AG08396 (cell line): ENCODE measurements around the gene PLOD1.
A peak's percentile ranks its signal among the peaks of the same experiment; 100 is the strongest.
"Not testable (repeated sequence)": the region's sequence is repeated elsewhere in the genome, so short reads cannot be mapped to it uniquely, and the experiment has no call there.

Experiments used
- DNase-seq: peaks from one replicate; pipeline ENCODE4 v3.0.0; 2012; ENCODE audit warnings: low spot score, mixed read lengths

The PLOD1 gene

DNA sequence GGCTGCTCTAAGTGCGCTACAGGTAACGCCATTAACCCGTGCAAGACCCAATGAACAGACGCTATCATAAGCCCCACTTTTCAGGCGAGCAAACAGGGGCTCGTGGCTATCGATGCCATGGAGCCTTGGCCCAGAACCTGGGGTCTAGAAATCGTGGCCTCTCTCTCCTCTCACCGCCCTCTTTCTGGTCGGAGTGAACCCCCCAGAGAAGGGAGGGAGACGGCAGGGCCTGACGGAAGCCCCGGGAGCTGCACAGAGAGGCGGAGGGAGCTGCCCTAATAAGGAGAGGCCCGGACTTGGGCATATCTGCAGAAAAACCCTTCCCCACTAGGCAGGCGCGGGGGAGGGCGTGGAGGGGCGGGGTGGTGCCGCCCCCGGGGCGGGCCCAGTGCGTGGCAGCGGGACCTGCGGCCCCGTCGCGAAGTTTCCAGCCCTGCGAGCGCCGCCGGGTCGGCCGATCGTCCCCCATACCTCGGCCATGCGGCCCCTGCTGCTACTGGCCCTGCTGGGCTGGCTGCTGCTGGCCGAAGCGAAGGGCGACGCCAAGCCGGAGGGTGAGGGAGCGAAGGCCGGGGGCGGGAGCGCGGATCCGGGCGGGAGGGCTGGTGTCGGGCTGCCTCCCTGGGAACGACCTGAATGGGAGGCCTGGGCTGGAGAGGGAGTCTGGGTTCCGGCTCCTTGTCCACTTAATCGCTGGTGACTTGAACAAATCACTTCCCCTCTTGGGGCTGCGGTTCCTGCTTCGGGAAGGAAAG is at the start of gene PLOD1:
Gene PLOD1 (plus strand): TSS at position 416 of the 755 bp plus-strand sequence. CDS start 63 bp downstream, at position 479.
- peak; percentile 95 for DNase-seq

DNA sequence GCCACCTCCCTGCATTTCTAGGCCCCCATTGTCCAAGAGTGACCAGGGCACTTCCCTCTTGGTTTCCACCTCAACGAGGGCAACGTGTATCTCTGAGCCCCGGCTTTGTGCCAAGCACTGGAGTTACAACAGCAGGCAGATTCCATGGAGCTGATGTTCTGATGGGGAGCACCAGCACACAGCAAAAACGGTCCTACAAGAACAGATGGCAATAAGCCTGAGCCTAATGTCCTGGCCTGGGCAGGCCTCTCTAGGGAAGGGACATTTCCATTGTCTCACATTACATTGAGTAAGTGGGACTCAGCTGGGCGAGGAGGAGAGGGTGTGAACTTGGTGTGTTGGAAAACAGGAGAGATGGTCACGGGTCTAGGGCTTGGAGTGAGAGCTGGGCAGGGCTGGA is 48.6 kb upstream of the PLOD1 start:
- no peak for DNase-seq

DNA sequence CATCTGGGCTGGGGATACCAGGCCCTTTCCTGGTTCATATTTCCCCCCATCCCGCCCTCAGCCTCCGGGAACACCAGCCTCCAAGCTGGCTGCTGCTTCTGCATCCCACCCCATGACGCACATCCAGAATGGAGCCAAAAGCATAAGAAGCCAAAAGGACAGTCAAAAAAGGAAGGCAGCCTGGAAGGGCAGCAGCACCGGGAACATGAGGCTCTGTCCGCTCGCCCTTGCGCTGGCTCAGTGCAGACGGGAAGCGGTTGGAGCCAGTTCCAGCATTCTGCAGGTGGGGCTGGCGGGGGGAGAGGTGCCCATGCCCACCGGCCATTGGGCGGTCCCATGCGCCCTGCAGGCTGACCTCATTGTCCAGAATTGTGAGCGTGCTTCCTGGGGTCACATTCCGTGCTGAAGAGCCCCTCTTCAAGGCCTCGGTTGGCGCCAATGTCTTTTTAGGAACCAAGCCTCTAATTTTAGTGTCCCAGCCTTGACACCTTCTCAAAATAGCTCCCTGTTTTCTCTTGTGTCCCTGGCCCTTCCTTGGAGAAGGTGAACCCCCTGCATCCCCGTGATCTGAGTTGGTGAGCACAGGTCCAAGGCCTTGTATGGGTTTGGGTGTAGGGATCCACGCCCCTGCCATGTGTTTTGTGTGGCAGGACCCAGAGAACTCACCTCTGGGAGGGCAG is 47.4 kb upstream of the PLOD1 start:
- DNase-seq: no peak

DNA sequence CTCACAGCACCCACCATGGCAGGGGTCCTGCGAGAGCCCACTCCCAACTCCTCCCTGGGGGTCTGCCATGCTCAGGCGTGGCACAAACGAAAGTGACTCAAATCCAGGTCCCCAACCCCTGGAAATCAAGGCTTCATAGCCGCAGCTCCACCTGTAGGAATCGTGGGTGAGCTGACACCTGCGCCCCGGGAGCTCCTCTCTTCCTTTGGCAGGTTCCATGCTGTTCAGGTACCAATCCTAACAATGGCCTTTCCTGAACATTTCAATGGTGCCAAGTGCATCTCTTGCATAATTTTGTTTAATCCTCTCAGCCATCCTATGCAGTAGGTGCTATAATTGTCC is 46.9 kb upstream of the PLOD1 start:
- no peak for DNase-seq

DNA sequence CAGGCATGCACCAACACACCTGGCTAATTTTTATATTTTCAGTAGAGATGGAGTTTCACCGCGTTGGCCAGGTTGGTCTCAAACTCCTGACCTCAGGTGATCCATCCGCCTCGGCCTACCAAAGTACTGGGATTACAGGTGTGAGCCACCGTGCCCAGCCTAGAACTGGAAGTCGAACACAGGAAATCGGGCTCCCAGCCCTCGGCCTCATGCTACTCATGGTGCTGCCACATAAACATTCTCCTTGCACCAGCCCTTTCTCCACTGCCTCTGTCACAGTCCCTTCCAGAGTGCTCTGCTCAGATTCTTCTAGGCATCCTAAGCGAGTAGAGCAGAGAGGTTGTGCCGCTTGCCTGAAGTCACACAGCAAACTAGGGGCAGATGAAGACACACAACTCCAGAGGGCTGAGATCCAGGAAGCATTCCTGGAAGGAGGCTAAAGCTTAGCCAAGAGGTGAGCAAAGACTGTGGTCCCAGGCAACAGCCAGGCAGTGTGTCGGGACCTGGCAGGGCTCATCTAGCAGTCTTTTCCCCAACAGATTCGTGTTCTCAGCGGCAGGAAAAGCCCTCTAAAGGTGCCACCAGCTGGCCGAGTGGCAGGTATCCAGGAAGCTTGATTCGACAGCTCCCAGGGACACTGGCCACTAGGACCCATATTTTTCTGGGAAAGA is 46.2 kb upstream of the PLOD1 start:
- no peak for DNase-seq

DNA sequence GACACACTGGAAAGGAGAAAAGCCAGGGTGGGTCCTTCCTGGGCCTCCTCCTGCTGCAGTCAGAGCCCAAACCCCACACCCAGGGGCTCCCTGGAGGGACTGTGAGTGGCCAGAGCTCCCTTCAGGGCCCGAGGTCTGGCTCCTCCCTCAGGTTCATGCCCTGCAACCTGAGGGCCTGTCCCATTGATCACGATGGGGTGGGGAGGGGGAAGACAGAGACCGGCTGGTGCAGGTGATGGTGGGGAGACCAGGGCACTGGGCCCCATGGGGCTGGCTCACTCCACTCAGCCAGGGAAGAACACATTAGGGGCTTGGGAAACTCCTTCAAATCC is 45.7 kb upstream of the PLOD1 start:
- DNase-seq: no peak

DNA sequence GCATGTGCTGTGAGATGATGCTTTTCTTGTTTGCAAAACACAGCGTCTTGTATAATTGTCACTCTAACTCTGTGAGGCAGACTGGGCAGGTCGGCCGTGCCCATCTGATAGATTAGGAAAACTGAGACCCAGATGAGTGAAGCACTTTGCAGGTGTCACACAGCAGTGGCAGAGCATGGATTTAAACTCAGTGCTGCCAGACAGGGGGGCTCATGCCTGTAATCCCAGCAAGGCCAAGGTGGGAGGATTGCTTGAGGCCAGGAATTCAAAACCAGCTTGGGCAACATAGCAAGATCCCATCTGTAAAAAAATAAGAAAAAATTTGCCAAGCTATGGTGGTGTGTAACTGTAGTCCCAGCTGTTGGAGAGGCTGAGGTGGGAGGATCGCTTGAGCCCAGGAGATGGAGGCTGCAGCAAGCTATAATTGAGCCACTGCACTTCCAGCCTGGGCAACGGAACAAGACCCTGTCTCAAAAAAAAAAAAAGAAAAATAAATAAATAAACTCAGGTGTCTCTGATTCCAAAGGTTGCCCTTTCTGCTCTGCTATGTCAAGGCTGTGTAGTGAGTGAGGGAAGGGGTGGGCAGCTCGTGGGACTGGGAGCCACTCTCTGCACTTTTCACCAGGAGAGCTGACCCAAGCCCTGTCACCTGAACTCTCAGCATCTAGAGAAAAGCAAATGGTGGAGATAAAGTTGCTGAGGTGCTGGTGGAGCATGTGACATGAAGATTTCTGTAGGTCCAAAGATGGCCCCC is 42.9 kb upstream of the PLOD1 start:
- DNase-seq: no peak

DNA sequence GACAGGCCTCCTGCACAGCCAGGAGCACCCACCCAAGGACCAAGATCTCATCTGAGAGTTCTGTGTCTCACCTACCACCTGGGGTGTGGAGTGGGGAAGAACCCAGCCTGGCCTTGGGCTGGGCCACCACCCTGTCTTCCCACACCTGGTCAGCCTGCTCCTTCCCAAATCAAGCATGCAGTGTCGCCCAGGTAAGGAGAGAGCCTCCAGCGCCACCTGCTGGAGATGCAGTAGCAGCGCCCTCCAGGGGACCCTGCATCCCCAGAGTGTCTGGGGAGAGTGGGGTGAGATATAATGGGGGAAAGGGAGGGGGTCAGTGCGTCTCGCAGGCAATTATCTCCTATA is 40.6 kb upstream of the PLOD1 start:
- DNase-seq: peak; percentile 80

DNA sequence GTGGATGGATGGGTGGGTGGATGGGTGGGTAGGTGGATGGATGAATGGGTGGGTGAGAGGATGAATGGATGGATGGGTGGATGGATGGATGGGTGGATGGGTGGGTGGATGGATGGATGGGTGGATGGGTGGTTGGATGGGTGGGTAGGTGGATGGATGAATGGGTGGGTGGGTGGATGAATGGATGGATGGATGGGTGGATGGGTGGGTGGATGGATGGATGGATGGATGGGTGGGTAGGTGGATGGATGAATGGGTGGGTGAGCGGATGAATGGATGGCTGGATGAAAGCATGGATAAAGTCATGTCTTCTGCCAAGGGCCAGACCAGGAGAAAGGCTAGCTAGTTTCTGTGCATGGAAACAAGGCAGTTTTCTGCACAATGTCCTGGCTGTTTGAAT is 40.0 kb upstream of the PLOD1 start:
- not testable (repeated sequence) for DNase-seq

DNA sequence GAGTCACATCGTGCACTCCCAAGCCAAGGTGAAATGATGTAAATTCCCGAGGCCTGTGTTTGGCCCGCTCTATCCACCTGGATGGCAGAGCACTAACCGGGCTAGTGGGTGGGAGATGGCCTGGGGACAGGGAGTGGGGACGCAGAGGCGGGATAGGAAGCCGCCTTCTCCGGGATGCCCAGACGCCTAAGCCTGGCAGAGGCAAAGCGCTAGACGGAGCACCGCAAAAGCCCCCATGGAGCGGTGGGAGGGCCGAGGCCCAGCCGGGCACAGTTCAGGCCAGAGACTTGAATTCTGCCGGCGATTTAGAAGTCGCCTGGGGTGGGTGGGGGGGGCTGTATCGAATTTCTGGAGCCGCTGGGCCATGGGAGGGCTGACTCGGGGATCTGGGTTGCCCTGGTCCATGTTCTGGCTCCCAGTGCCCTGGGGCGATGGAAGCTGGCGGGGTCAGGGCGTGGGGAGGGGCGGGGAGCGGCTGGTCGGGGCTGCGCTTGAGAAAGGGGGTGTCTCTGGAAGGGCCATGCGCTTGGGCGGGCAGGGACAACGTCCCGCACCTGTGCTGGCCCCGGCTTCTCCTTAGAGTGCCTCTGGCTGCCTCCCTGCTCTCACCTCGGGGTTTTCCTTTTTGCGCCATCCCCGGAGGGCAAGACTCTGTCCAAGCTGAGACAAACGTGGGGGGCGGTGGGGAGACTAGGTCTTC is 36.3 kb upstream of the PLOD1 start:
- DNase-seq: no peak

DNA sequence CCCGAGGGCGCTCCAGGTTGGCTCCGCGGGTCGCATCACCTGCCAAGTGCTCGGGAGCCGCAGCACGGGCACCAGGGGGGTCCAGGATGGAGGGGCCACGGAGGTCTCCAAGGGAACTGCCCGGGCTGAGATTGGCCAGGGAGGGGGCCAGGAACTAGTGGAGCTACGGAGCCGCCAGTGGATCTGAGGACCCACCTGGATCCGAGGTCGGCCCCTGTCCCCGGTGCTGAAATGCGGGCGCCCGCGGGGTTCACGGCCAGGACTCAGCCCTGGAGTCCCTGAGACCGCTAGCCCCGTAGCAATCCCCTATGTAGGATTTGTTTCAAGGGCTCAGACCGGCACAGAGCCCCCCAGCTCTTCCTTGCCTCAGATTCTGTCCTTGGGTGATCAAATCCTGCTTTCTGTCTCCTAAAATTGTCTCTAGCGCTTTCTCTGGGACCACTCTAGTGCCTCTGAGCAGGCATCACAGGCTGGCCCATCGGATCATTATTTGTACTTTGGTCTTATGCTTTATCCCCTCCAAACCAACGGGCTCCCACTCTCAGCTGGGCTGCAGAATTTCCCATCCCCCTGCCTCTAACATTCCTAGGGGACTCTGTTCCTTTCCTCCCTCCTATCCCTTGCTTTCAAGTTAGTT is 35.6 kb upstream of the PLOD1 start:
- no peak for DNase-seq

DNA sequence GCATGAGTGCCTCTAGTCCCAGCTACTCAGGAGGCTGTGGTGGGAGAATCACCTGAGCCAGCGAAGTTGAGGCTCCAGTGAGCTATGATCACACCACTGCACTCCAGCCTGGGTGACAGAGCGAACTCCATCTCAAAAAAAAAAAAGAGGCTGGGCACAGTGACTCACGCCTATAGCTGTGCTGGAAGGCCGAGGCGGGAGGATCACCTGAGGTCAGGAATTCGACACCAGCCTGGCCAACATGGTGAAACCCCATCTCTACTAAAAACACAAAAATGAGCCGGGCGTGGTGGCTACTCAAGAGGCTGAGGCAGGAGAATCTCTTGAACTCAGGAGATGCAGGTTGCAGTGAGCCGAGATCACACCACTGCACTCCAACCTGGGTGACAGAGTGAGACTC is 33.1 kb upstream of the PLOD1 start:
- not testable (repeated sequence) for DNase-seq

DNA sequence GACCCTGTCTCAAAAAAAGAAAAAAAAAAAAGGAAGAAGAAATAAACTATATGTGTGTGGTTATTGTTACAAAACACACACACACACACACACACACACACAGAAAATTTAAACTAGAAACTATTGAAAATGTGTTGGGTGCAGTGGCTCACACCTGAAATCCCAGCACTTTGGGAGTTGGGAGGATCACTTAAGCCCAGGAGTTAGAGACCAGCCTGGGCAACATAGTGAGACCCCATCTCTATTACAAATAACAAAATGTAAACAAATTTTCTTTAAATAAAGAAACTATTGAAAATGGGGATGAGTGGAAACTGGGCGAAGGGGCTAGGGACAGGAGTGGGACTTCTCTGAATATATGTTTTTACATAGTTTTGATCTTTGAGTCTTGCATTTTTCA is 31.3 kb upstream of the PLOD1 start:
- no peak for DNase-seq

DNA sequence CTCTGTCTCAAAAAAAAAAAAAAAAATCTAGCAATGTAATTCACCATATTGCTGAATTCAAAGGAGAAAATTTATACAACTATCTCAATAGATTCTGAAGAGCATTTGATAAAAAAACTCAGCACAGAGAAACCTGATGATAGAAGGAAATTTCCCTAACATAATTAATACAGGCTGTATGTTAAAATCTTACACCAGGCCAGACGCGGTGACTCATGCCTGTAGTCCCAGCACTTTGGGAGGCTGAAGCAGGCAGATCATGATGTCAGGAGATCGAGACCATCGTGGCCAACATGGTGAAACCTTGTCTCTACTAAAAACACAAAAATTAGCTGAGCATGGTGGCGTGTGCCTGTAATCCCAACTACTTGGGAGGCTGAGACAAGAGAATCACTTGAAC is 30.4 kb upstream of the PLOD1 start:
- DNase-seq: not testable (repeated sequence)

DNA sequence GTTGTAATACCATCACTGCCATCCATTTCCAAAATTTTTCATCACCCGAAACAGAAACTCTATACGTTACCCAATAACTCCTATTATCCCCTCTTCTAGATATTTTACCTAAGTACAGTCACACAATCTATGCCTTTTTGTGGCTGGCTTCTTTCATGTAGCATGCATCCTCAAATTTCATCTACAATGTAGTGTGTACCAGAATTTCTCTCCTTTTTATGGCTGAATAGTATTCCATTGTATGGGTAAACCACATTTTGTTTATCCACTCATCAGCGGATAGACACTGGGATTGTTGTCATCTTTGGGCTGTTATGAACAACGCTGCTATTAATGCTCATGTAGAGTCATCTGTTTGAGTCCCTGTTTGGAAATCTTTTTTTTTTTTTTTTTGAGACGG is 29.5 kb upstream of the PLOD1 start:
- DNase-seq: no peak

DNA sequence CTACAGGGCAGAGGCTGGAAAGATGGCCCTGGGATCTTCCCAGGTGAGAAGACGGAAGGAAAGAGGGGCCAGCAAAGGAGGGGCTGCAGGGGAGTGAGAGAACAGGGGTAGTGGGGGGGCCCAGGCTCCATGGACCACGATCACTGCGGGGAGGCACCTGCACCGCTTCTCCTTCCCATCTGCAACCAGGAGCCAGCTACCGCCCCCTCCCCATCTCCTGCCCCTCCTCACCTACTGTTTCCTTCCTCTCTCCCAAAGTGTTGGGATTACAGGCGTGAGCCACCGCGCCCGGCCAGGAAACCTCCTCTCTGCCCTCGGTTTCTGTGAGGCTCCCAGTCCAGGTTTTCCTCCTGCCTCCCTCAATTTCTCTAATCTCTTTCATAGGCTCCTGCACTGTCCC is 27.6 kb upstream of the PLOD1 start:
- DNase-seq: no peak

DNA sequence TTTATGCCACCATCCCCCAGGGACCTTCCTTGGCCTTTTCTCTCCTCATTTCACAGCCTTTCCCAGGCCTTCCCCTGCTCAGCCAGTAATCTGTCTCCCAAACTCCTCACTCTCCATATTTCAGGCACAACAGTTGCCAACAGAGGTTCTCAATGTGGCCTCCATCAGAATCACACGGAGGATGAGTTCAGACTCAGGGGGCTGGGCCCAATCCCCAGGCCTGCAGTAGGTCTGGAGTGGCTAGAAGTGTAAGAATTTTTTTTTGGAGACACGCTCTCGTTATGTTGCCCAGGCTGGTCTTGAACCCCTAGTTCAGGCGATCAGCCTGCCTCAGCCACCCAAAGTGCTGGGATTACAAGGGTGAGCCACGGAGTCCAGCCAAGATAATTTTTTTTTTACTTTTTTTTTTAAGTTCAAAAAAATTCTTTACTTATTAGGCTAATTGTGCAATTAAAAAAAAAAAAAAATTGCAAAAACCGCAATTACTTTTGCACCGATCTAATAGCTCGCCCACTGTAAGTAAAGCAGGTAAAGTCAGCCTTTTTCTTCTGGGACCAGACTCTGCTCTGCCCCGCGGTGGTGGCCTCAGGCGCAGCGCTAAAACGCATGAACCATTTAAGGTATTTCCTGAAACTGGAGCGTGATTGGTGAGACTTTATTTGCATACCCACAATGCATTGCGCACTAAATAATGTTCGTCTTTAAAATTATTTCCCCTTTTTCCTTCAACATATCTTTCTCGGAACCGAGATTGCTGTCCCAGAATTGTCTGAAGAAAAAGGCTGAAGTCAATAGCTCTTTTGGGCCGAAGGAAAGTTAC is 27.0 kb upstream of the PLOD1 start:
- DNase-seq: peak; percentile 91

DNA sequence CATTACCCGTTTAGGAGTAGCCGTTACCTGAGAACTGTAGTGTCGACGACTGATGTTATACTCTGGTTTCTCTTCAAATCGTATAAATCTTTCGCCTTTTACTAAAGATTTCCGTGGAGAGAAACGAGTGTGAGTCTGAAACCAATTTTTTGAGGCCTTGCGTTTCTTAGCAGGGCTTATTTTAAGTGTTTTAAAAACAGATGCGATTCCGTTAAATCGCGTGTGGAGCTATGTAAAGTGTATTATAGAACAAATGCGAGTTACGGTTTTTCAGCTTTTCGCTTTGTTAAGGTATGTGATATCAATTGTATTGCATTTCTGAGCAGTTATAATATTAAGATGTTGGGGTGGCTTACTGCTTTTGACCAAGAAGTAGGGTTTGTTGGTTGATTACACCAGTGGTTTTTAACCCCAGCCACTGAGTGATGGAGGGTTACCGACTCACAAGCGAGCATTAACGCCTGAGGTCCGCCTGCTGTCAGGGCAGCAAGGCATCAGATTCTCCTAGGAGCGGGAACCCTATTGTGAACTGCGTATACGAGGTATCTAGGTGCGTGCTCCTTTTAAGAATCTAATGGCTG is 26.3 kb upstream of the PLOD1 start:
- peak; percentile 84 for DNase-seq

DNA sequence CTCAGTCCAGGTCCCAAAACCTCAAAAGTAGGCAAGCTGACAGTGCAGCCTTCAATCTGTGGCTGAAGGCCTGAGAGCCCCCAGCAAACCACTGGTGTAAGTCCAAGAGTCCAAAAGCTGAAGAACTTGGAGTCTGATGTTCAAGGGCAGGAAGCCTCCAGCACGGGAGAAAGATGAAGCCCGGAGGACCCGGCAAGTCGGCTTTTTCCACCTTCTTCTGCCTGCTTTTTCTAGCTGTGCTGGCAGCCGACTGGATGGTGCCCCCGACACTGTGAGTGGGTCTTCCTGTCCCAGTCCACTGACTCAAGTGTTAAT is 23.6 kb upstream of the PLOD1 start:
- not testable (repeated sequence) for DNase-seq

DNA sequence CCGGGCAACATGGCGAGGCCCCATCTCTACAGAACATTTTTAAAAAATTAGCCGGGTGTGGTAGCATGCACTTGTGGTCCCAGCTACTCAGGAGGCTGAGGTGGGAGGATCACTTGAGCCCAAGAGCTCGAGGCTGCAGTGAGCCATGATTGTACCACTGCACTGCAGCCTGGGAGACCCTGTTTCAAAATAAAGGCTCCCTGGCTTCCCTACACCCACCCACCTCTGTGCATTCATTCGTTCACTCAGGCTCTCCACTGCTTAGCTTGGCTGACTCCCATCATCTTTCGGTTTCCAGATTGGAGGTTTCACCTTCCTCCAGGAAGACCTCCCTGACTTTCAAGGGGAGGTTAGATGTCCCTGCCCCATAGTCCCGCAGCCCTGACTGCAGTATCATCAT is 22.5 kb upstream of the PLOD1 start:
- DNase-seq: no peak
